VCaP (cell line): ENCODE data around the gene ADIPOR2.

Source experiments
- H3K27ac ChIP-seq: fragments of 450-650 bp; 2 replicates; pipeline ENCODE4 v1.5.1; 2017
- TF ChIP-seq, protein P1 (sequence below): fragments of 450-650 bp; conservative IDR thresholded peaks from 2 replicates; pipeline ENCODE4 v1.5.1; 2017; ENCODE audit warnings: mild to moderate bottlenecking, moderate library complexity

ADIPOR2 gene

GRCh38 chr12:1792406-1792805, 101.5 kb downstream of the ADIPOR2 start:
- no peak overlapping the region for H3K27ac ChIP-seq

DNA sequence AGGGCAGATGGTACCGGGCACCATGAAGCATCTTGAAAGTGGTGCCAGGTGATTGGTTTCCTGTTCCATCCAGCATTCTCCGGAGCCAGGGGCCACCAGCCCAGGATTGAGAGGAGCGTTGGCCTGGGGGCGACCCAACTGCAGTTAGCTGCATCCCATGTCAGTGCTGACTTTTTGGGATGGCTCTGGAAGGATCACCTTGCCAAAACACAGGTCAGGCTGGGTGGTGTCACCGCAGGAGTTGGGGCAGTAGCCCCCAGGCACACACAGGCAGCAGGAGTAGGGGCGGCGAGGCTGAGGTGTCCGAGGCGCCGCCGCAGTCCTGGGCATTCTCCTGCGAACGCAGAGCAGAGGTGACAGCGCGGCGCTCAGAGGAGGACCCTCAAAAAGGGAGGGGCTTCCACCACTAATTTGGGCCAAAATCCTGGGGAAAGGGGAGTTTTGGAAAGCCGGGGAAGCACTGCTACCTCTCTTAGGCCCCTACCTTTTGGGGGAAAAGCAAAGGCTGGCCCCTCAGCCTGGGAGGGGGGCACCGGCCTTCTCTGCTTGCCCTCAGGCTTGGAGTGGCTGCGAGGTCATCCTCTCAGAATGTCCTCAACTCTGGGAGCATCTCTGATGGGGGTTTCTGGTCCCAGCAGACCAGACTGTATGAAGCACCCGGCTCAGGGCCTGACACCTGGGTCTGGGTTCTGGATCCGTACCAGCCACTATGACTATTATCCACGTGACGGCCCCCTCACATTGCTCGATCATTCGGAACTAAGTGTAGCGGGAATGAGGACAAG, 102.7 kb downstream of the ADIPOR2 start:
- TF ChIP-seq, protein P1, sequence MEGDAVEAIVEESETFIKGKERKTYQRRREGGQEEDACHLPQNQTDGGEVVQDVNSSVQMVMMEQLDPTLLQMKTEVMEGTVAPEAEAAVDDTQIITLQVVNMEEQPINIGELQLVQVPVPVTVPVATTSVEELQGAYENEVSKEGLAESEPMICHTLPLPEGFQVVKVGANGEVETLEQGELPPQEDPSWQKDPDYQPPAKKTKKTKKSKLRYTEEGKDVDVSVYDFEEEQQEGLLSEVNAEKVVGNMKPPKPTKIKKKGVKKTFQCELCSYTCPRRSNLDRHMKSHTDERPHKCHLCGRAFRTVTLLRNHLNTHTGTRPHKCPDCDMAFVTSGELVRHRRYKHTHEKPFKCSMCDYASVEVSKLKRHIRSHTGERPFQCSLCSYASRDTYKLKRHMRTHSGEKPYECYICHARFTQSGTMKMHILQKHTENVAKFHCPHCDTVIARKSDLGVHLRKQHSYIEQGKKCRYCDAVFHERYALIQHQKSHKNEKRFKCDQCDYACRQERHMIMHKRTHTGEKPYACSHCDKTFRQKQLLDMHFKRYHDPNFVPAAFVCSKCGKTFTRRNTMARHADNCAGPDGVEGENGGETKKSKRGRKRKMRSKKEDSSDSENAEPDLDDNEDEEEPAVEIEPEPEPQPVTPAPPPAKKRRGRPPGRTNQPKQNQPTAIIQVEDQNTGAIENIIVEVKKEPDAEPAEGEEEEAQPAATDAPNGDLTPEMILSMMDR: no peak
- H3K27ac ChIP-seq: no peak overlapping the region

More at GRCh38 chr12:1792406-1792805, 101.5 kb downstream of the ADIPOR2 start:
- TF ChIP-seq, protein P1: no peak

- TF ChIP-seq, protein P1: no peak
- no peak overlapping the region for H3K27ac ChIP-seq
Measured at GRCh38 chr12:1794440-1795090, 103.7 kb downstream of the ADIPOR2 start.

- TF ChIP-seq, protein P1: no peak
- H3K27ac ChIP-seq: peak overlapping the region; percentile 73
Measured at GRCh38 chr12:1795221-1795784, 104.4 kb downstream of the ADIPOR2 start.

DNA sequence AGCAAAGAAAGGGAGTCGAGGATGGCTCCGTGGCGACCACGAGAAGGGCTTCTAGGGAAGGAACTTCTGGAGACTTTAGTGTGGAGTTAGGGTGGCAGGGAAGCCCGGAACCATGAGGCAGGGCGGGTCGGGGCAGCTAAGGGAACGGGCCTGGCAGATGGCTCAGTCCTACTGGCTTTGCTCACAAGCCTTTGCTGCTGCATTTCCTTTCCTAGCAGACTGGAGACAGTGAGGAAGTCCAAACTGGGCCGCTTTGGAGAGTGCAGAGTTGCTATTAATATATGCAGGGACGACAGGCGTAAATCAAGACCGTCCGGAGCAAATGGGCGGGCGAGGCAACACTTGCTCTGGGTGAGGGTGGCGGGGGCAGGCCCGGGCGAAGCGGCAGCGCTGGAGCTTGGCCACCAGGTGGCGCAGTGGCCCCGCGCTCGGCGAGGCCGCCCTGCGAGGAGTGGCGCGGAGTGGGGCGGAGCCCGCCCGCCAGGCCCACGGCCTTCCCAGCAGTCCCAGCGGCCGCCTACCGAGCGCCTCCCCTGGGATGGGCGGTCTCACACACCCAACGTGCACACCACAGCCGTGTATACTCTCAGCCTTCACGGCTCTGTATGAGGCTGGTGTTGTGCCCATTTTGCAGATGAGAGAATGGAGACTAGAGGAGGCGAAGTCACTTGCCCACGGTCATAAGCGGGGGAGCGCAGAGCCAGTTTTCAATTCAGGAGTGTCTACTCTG, 105.1 kb downstream of the ADIPOR2 start:
- peak overlapping the region; percentile 73 for H3K27ac ChIP-seq
- TF ChIP-seq, protein P1: peak; percentile 99

- H3K27ac ChIP-seq: peak overlapping the region; percentile 73
- TF ChIP-seq, protein P1: no peak
Measured at GRCh38 chr12:1796515-1797010, 105.7 kb downstream of the ADIPOR2 start.
